Measurements from ENCODE around the gene LY9. TPM values are rescaled to one million over a fixed set of nuclear protein-coding genes. Genes with fewer than 3 reads are reported as not detected.

The LY9 gene, protein sequence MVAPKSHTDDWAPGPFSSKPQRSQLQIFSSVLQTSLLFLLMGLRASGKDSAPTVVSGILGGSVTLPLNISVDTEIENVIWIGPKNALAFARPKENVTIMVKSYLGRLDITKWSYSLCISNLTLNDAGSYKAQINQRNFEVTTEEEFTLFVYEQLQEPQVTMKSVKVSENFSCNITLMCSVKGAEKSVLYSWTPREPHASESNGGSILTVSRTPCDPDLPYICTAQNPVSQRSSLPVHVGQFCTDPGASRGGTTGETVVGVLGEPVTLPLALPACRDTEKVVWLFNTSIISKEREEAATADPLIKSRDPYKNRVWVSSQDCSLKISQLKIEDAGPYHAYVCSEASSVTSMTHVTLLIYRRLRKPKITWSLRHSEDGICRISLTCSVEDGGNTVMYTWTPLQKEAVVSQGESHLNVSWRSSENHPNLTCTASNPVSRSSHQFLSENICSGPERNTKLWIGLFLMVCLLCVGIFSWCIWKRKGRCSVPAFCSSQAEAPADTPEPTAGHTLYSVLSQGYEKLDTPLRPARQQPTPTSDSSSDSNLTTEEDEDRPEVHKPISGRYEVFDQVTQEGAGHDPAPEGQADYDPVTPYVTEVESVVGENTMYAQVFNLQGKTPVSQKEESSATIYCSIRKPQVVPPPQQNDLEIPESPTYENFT
- total RNA-seq = 1 to 10 TPM; 4.8 to 4.9 TPM

DNA sequence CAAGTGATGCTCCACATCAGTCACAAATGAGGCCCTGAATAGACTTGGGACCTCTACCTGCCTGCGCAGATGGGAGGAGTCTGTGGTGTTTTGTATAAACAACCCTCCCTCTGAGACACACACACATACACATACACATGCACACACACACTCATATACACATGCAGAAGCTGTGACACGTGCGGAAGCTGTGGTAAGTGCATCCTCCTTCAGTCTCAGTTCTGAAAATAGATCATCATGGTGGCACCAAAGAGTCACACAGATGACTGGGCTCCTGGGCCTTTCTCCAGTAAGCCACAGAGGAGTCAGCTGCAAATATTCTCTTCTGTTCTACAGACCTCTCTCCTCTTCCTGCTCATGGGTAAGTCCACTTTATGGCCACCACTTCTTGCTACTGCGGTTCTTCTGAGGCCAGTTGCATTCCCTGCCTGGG, at the start of gene LY9:
LY9 (plus strand) TSS at position 224 of the 433 bp plus-strand sequence; CDS start at position 238, 14 bp downstream.
- Mint-ChIP-seq H3K36me3 (no peaks in the 10 kb centered on the region), H3K9me3 (no peaks in the 10 kb centered on the region), H3K27ac (peak within 1 kb of the TSS; percentile 88), H3K4me3 (peak within 1 kb of the TSS; percentile 77), H3K4me1 (ENCODE audit: low read depth) (peaks cover 61% of the 10 kb centered on the region), H3K27me3 (no peaks in the 10 kb centered on the region)
- DNase-seq = peak; percentile 90
- intact Hi-C loops (cut with micrococcal nuclease) = loop anchor here (1.0 to 10.0 kb wide), 7 partner anchors 10 to 361 kb away; partner anchors contain the start of gene KLHDC9
- POLR2A ChIA-PET = interaction anchor here (0.7 to 4.0 kb wide), 9 partner anchors 14 to 273 kb away, joined by 3 to 23 read pairs (median 5); no protein-coding TSS in a partner anchor
- CTCF ChIA-PET = interaction anchor here (0.7 to 8.6 kb wide), 16 partner anchors 11 to 189 kb away, joined by 3 to 77 read pairs (median 5); no protein-coding TSS in a partner anchor

DNA sequence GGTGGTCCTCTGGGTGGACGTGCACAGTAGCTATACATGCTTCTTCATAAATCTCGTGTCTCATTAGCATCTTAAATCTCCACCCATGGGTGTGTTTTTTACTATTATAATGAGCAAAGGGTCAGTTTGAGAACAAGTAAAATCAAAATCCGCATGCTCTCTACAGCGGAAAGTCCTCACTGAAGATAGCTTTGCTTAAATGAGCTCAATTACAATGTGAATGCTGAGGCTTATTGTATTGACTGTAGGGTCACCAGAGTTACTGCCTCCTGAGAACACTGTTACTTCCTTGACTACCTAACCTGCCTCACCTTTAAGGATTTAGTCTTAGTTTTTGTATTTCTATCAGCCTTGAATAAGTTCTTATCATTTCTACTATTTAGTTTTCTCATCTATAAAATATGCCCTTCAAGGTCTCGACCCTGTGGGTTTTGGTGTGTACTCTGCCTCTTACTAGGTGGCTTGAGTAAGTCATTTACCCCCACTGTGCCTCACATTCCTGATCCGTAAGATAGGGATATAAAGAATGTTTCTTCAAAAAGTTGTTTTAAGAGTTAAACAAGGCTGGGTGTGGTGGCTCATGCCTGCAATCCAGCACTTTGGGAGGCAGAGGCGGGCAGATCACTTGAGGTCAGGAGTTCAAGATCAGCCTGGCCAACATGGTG, 49.0 kb upstream of the LY9 start:
- Mint-ChIP-seq H3K4me3 (no peak overlapping the region), H3K9me3 (no peaks in the 10 kb centered on the region), H3K36me3 (peaks cover 5% of the 10 kb centered on the region), H3K4me1 (ENCODE audit: low read depth) (peaks cover 66% of the 10 kb centered on the region), H3K27ac (peak overlapping the region; percentile 7), H3K27me3 (no peaks in the 10 kb centered on the region)
- ChIA-PET POLR2A (no interaction called here), CTCF (interaction anchor here (0.9 to 7.2 kb wide), 6 partner anchors 13 to 205 kb away, joined by 3 to 85 read pairs (median 7); no protein-coding TSS in a partner anchor)
- intact Hi-C loops (cut with micrococcal nuclease) = no loop called here
- no peak for DNase-seq

DNA sequence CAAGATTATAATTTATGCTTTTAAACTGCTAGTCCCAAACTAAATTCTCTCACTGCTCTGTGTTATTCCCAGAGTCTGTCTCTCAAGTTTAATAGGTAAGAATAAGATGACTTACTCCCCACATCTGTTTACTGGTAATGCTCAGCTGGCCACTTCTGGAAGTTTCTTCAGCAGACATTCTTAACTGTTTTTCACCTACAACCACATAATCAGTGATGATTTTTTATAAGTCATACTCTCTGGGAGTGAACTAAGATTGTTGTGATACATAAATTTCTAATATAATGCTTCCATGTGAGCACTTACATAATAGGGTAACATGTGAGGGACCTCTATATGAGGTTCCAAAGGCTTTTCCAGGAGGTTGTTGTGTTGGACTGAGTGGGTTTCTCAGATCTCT, 48.3 kb upstream of the LY9 start:
- intact Hi-C loops (cut with micrococcal nuclease) = loop anchor here (1.0 kb wide), 1 partner anchor 20 kb away; no protein-coding TSS in a partner anchor
- no peak for DNase-seq
- no peak overlapping the region for H3K27ac Mint-ChIP-seq
- H3K4me3 Mint-ChIP-seq = no peak overlapping the region
- no peaks in the 10 kb centered on the region for H3K9me3 Mint-ChIP-seq
- POLR2A ChIA-PET = interaction anchor here (0.8 kb wide), 1 partner anchor 20 kb away, joined by 4 read pairs; no protein-coding TSS in a partner anchor
- H3K27me3 Mint-ChIP-seq = no peaks in the 10 kb centered on the region
- H3K4me1 Mint-ChIP-seq (ENCODE audit: low read depth) = peaks cover 66% of the 10 kb centered on the region
- CTCF ChIA-PET = interaction anchor here (0.5 to 7.2 kb wide), 9 partner anchors 14 to 313 kb away, joined by 3 to 85 read pairs (median 6); no protein-coding TSS in a partner anchor
- peaks cover 5% of the 10 kb centered on the region for H3K36me3 Mint-ChIP-seq

DNA sequence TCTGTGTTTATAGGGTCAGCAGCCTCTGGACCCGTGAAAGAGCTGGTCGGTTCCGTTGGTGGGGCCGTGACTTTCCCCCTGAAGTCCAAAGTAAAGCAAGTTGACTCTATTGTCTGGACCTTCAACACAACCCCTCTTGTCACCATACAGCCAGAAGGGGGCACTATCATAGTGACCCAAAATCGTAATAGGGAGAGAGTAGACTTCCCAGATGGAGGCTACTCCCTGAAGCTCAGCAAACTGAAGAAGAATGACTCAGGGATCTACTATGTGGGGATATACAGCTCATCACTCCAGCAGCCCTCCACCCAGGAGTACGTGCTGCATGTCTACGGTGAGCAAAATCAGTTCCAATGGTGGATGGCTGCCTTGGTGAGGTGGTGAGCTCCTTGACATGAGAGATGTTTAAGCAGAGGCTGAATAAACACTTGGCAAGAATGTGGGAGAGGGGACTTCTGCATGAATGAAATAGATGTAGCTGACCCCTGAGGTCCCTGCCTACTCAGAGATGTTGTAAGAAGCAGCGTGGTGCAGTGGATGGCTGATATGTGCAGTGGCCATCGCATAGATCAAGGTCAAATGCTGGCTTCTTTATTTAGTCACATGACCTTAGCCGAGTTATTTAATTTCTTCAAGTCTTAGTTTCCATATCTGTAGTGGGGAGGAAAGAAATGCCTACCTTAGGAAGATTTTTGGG, 47.6 kb upstream of the LY9 start:
- ChIA-PET POLR2A (interaction anchor here (0.8 kb wide), 1 partner anchor 19 kb away, joined by 4 read pairs; no protein-coding TSS in a partner anchor), CTCF (interaction anchor here (0.5 to 7.2 kb wide), 12 partner anchors 19 to 312 kb away, joined by 3 to 85 read pairs (median 4); no protein-coding TSS in a partner anchor)
- Mint-ChIP-seq H3K36me3 (peaks cover 5% of the 10 kb centered on the region), H3K27ac (no peak overlapping the region), H3K9me3 (no peaks in the 10 kb centered on the region), H3K4me3 (no peak overlapping the region), H3K4me1 (ENCODE audit: low read depth) (peaks cover 62% of the 10 kb centered on the region), H3K27me3 (no peaks in the 10 kb centered on the region)
- intact Hi-C loops (cut with micrococcal nuclease) = loop anchor here (1.0 kb wide), 1 partner anchor 19 kb away; no protein-coding TSS in a partner anchor
- DNase-seq = no peak

- ChIA-PET CTCF (interaction anchor here (0.7 to 7.2 kb wide), 11 partner anchors 19 to 86 kb away, joined by 3 to 85 read pairs (median 3); no protein-coding TSS in a partner anchor), POLR2A (no interaction called here)
- Mint-ChIP-seq H3K27me3 (no peaks in the 10 kb centered on the region), H3K4me1 (ENCODE audit: low read depth) (peaks cover 57% of the 10 kb centered on the region), H3K4me3 (no peak overlapping the region), H3K36me3 (peaks cover 7% of the 10 kb centered on the region), H3K27ac (no peak overlapping the region), H3K9me3 (no peaks in the 10 kb centered on the region)
- intact Hi-C loops (cut with micrococcal nuclease) = loop anchor here (1.0 kb wide), 1 partner anchor 18 kb away; no protein-coding TSS in a partner anchor
- no peak for DNase-seq
Observed at GRCh38 chr1:160748878-160749269, 47.1 kb upstream of the LY9 start.

DNA sequence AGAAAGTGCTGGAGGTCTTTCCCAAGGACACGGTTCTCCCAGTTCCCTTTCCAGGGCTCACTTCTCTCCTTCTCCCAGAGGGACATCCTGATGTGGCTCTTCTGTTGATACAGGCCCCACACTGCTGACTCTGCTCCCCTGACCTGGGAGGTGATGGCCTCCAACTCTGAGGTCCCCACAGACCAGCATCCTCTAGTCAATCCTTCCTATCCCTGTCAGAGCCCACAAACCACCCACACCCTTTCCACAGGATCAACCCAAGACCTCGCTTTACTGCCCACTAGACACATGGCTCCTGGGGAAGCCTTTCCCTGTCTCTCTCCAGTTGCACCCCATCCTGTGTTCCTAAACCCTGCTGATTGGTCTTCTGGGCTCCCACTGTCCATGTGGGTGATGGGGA, 45.4 kb upstream of the LY9 start:
- no peaks in the 10 kb centered on the region for H3K27me3 Mint-ChIP-seq
- intact Hi-C loops (cut with micrococcal nuclease) = no loop called here
- peak overlapping the region; percentile 43 for H3K27ac Mint-ChIP-seq
- H3K4me3 Mint-ChIP-seq = no peak overlapping the region
- ChIA-PET POLR2A (no interaction called here), CTCF (interaction anchor here (1.0 to 7.2 kb wide), 3 partner anchors 17 to 203 kb away, joined by 3 to 85 read pairs (median 3); no protein-coding TSS in a partner anchor)
- peaks cover 45% of the 10 kb centered on the region for H3K4me1 Mint-ChIP-seq (ENCODE audit: low read depth)
- H3K36me3 Mint-ChIP-seq = peaks cover 7% of the 10 kb centered on the region
- H3K9me3 Mint-ChIP-seq = no peaks in the 10 kb centered on the region
- DNase-seq = peak; percentile 29

- Mint-ChIP-seq H3K4me1 (ENCODE audit: low read depth) (peaks cover 60% of the 10 kb centered on the region), H3K36me3 (peaks cover 7% of the 10 kb centered on the region), H3K9me3 (peaks cover 2% of the 10 kb centered on the region), H3K27me3 (no peaks in the 10 kb centered on the region), H3K4me3 (no peak overlapping the region), H3K27ac (no peak overlapping the region)
- ChIA-PET POLR2A (no interaction called here), CTCF (interaction anchor here (0.6 kb wide), 1 partner anchor 168 kb away, joined by 3 read pairs; no protein-coding TSS in a partner anchor)
- intact Hi-C loops (cut with micrococcal nuclease) = no loop called here
- DNase-seq = no peak
Observed at GRCh38 chr1:160752406-160752805, 43.6 kb upstream of the LY9 start.

DNA sequence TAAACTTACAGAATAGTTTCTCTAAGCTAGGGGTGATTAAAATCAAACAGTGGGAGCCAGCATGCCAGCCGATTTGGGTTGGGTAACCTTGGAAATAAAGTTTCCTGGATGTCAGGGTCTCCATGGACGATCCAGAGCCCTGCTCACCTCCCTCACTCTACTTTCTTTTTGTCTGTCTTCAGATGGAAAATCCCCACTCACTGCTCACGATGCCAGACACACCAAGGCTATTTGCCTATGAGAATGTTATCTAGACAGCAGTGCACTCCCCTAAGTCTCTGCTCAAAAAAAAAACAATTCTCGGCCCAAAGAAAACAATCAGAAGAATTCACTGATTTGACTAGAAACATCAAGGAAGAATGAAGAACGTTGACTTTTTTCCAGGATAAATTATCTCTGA, 43.0 kb upstream of the LY9 start:
- no peak for DNase-seq
- CTCF ChIA-PET = no interaction called here
- no peak overlapping the region for H3K27ac Mint-ChIP-seq
- H3K4me3 Mint-ChIP-seq = no peak overlapping the region
- no peaks in the 10 kb centered on the region for H3K27me3 Mint-ChIP-seq
- H3K4me1 Mint-ChIP-seq (ENCODE audit: low read depth) = peaks cover 56% of the 10 kb centered on the region
- peaks cover 2% of the 10 kb centered on the region for H3K9me3 Mint-ChIP-seq
- POLR2A ChIA-PET = no interaction called here
- peaks cover 7% of the 10 kb centered on the region for H3K36me3 Mint-ChIP-seq
- intact Hi-C loops (cut with micrococcal nuclease) = no loop called here

GRCh38 chr1:160753594-160753993, 42.4 kb upstream of the LY9 start:
- DNase-seq = no peak
- no peak overlapping the region for H3K4me3 Mint-ChIP-seq
- peaks cover 50% of the 10 kb centered on the region for H3K4me1 Mint-ChIP-seq (ENCODE audit: low read depth)
- ChIA-PET CTCF (interaction anchor here (0.6 to 1.5 kb wide), 2 partner anchors 26 to 28 kb away, joined by 3 read pairs; no protein-coding TSS in a partner anchor), POLR2A (no interaction called here)
- no peaks in the 10 kb centered on the region for H3K27me3 Mint-ChIP-seq
- intact Hi-C loops (cut with micrococcal nuclease) = no loop called here
- peaks cover 2% of the 10 kb centered on the region for H3K9me3 Mint-ChIP-seq
- H3K36me3 Mint-ChIP-seq = peaks cover 7% of the 10 kb centered on the region
- no peak overlapping the region for H3K27ac Mint-ChIP-seq

- DNase-seq = no peak
- peaks cover 39% of the 10 kb centered on the region for H3K4me1 Mint-ChIP-seq (ENCODE audit: low read depth)
- no peaks in the 10 kb centered on the region for H3K27me3 Mint-ChIP-seq
- H3K36me3 Mint-ChIP-seq = peaks cover 6% of the 10 kb centered on the region
- POLR2A ChIA-PET = interaction anchor here (1.1 kb wide), 1 partner anchor 16 kb away, joined by 3 read pairs; the partner anchor contains the start of gene SLAMF7
- H3K27ac Mint-ChIP-seq = no peak overlapping the region
- CTCF ChIA-PET = interaction anchor here (0.7 to 2.9 kb wide), 5 partner anchors 12 to 226 kb away, joined by 3 to 15 read pairs (median 3); no protein-coding TSS in a partner anchor
- no peak overlapping the region for H3K4me3 Mint-ChIP-seq
- intact Hi-C loops (cut with micrococcal nuclease) = no loop called here
- peaks cover 2% of the 10 kb centered on the region for H3K9me3 Mint-ChIP-seq
Observed at GRCh38 chr1:160755461-160755860, 40.5 kb upstream of the LY9 start.

Data from activated CD4-positive, alpha-beta memory T cell treated with anti-CD3 and anti-CD28 coated beads for 36 hours (primary cell).